ENCODE results near the gene CA10.

GRCh38 chr17:51601622-51602261 is 556.8 kb downstream of the CA10 start:
- TF ChIP-seq CTCF (IDR thresholded peaks at IDR 0.05; ENCODE audit: low read length) (no peak), EZH2 (IDR thresholded peaks at IDR 0.05; ENCODE audit: borderline replicate concordance, low read length) (no peak)
